NCI-H2029 (cell line): Measurements from ENCODE around the gene GRID1.

ENCODE experiments used
- DNase-seq: peaks from one replicate; lab custom pipeline; 2025; lab: John Stamatoyannopoulos, UW

Gene GRID1

GRCh38 chr10:86292462-86293395 is 73.9 kb downstream of the GRID1 start:
- DNase-seq, result no peak

GRCh38 chr10:86291616-86292340 is 74.8 kb downstream of the GRID1 start:
- DNase-seq, result no peak

- no peak for DNase-seq
Measured at GRCh38 chr10:86290933-86291615, 75.5 kb downstream of the GRID1 start.

- no peak for DNase-seq
Measured at GRCh38 chr10:86289577-86289868, 77.1 kb downstream of the GRID1 start.

GRCh38 chr10:86288695-86289576 is 77.7 kb downstream of the GRID1 start:
- no peak for DNase-seq

- DNase-seq, result no peak
Measured at GRCh38 chr10:86287966-86288579, 78.5 kb downstream of the GRID1 start.

- DNase-seq, result no peak
Measured at GRCh38 chr10:86287110-86287793, 79.3 kb downstream of the GRID1 start.

- no peak for DNase-seq
Measured at GRCh38 chr10:86286236-86287109, 80.1 kb downstream of the GRID1 start.

GRCh38 chr10:86285136-86285790 is 81.3 kb downstream of the GRID1 start:
- no peak for DNase-seq

- no peak for DNase-seq
Measured at GRCh38 chr10:86284355-86285105, 82.1 kb downstream of the GRID1 start.

- DNase-seq, result no peak
Measured at GRCh38 chr10:86283466-86284287, 82.9 kb downstream of the GRID1 start.

GRCh38 chr10:86282664-86283465 is 83.7 kb downstream of the GRID1 start:
- no peak for DNase-seq

- no peak for DNase-seq
Measured at GRCh38 chr10:86281396-86281795, 85.2 kb downstream of the GRID1 start.

- DNase-seq, result no peak
Measured at GRCh38 chr10:86269332-86269731, 97.3 kb downstream of the GRID1 start.

- DNase-seq, result no peak
Measured at GRCh38 chr10:86267286-86268195, 99.1 kb downstream of the GRID1 start.
